ENCODE data around the gene ARSK.

DNA sequence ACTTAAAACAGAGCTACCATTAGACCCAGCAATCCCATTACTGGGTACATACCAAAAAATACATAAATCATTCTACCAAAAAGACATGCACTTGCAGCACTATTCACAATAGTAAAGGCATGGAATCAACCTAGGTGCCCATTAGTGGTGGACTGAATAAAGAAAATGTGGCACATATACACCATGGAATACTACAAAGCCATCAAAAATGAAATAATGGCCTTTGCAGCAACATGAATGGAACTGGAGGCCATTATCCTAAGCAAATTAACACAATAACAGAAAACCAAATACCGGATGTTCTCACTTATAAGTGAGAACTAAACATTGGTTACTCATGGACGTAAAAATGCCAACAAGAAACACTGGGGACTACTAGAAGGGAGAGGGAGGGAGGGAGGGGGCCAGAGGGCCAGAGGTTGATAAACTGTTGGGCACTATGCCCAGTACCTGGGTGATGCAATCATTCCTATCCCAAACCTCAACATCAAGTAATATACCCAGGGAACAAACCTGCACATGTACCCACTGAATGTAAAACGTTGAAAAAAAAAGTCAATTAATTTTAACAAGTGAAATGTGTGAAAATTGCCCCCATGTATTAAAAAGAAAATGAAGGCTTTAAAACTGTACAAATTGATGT lies 40.5 kb downstream of the ARSK start:
- TF ChIP-seq CTCF (IDR thresholded peaks at IDR 0.05) (no peak), REST (IDR thresholded peaks at IDR 0.05; ENCODE audit: insufficient read depth in 1 of 2, low read depth in 2 of 2, low read length in 1 of 2) (no peak), TCF7L2 (IDR thresholded peaks at IDR 0.05; ENCODE audit: low read depth, low read length) (no peak), POLR2AphosphoS5 (IDR thresholded peaks at IDR 0.05; ENCODE audit: low read depth, low read length) (no peak)

All from Panc1 (cell line).